SH-SY5Y (cell line): Measurements from ENCODE around the gene DAO.
A peak's percentile ranks its signal among the peaks of the same experiment; 100 is the strongest.

Experiments used
- GATA2 ChIP-seq: IDR thresholded peaks from 2 replicates; pipeline ENCODE4 v1.6.1; 2011; ENCODE audit warnings: mild to moderate bottlenecking, low read depth, low read length
- GATA3 ChIP-seq: IDR thresholded peaks from 2 replicates; pipeline ENCODE4 v1.6.1; 2011; ENCODE audit warnings: low read depth, mild to moderate bottlenecking, low read length, moderate library complexity

DNA sequence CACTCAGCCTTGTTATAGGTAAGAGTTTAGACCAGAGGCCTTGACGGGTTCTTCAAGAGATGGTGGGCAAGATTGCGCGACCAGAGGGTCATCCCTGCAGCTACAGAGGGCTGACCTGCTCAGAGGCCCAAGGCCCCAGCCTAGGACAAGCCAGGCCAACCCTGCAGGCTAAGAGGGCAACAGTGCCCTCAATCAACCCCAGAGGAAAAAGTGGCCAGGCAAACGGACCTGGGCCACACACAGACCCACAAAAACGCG lies 23.8 kb upstream of the DAO start:
- TF ChIP-seq GATA2 (0 out of 2 replicates have a peak, but pooled peaks have one; percentile 10), GATA3 (no peak)
